ENCODE results near the gene RPTOR. TPM values are rescaled to one million over a fixed set of nuclear protein-coding genes. Genes with fewer than 3 reads are reported as not detected.
"Not testable (repeated sequence)": the region's sequence is repeated elsewhere in the genome, so short reads cannot be mapped to it uniquely, and the experiment has no call there.

Gene RPTOR, protein sequence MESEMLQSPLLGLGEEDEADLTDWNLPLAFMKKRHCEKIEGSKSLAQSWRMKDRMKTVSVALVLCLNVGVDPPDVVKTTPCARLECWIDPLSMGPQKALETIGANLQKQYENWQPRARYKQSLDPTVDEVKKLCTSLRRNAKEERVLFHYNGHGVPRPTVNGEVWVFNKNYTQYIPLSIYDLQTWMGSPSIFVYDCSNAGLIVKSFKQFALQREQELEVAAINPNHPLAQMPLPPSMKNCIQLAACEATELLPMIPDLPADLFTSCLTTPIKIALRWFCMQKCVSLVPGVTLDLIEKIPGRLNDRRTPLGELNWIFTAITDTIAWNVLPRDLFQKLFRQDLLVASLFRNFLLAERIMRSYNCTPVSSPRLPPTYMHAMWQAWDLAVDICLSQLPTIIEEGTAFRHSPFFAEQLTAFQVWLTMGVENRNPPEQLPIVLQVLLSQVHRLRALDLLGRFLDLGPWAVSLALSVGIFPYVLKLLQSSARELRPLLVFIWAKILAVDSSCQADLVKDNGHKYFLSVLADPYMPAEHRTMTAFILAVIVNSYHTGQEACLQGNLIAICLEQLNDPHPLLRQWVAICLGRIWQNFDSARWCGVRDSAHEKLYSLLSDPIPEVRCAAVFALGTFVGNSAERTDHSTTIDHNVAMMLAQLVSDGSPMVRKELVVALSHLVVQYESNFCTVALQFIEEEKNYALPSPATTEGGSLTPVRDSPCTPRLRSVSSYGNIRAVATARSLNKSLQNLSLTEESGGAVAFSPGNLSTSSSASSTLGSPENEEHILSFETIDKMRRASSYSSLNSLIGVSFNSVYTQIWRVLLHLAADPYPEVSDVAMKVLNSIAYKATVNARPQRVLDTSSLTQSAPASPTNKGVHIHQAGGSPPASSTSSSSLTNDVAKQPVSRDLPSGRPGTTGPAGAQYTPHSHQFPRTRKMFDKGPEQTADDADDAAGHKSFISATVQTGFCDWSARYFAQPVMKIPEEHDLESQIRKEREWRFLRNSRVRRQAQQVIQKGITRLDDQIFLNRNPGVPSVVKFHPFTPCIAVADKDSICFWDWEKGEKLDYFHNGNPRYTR (N-terminal part only)
- polyA plus RNA-seq (ENCODE audit: insufficient read length): 23.9 TPM

DNA sequence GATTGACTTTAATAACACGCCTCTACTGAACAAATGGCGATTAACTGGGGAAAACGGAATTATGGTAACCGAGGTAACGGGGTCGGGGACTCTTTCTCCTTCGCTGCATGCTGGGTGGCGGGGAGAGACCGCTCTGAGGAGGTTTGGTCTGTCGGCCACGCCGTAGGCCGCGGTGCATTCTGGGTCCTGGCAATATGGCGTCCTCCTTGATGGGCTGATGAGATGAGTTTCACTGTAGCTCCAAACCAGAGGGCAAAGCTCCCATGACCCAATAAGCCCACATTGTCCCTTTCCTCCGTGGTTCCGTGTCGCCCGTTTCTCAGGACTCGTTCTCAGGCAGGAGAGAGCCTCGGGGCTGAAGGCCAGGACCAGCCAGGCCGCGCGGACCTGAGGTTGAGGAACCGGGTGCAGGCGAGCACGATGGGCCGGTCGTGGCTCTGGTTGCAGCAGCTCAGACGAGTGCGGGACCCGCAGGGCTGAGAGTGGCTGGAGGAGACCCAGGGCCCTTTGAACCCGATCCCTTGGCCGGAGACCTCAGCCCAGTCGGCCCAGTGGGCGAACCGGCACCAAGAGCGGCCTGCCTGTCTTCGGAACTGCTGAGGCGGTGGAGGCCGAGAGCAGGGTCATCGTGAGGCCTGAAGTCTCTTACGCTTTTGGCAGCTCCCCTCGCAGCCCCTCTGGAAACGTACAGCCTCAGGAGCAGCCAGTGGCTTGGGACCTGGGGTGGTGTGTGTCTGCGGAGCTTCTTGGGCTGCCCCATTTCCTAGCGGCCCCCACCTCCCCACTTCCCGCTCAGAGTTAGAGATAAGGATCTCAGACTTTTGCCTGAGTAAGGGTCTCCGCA lies at the start of gene RPTOR:
RPTOR (plus strand) TSS at position 184 of the 844 bp plus-strand sequence. CDS start 792 bp downstream, outside the sequence.
- DNase-seq (ENCODE audit: low read depth): peak; percentile 83

DNA sequence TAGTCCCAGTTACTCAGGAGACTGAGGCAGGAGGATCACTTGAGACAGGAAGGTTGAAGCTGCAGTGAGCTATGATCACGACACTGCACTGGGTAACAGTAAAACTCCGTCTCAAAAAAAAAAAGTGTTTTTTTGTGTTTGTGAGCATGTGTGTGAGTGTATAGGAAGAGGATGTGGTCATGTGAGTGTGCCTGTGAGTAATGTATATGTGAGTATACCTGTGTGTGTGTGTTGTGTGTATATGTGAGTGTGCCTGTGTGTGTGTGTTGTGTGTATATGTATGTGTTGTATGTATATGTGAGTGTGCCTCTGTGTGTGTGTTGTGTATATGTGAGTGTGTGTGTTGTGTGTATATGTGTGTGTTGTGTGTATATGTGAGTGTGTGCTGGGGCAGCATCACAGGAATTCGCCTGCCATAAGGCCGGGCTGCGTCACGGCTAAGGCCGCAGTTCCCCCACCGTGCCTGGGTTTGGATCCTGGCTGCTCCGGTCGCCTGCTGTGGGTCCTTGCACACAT lies 46.9 kb upstream of the RPTOR start:
- DNase-seq (ENCODE audit: low read depth): no peak

DNA sequence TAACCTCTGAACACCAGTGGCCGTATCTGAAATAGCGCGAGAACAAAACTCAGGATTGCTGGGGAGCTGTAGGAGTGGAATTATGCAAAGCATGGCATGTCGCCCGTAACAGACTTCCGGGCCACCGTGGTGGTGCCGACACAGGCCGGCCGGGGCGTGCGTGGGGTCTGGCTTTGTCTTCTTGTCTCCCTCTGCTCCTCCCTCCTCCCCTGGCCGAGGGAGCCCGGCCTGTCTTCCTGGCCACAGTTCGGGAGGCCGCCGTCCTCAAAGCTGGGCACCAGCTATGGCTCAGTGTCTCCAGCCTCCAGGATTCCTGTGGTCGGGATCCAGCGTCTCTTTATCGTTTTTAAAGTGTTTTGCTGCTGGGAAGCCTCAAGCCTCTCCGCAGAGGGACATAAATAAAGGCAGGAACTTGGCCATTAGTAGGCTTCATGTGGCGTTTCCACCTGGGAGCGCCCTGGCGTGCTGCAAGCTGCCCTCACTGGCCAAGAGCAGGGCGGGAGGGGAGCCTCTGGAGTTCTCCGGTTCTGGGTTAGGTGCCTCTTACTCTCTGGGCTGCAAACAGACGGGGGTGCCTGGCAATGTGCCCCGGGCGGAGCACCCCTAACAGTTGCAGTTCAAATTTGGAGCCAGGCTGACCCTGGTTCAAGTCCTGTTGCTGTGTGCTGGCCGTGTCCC lies 46.3 kb upstream of the RPTOR start:
- DNase-seq (ENCODE audit: low read depth): no peak

DNA sequence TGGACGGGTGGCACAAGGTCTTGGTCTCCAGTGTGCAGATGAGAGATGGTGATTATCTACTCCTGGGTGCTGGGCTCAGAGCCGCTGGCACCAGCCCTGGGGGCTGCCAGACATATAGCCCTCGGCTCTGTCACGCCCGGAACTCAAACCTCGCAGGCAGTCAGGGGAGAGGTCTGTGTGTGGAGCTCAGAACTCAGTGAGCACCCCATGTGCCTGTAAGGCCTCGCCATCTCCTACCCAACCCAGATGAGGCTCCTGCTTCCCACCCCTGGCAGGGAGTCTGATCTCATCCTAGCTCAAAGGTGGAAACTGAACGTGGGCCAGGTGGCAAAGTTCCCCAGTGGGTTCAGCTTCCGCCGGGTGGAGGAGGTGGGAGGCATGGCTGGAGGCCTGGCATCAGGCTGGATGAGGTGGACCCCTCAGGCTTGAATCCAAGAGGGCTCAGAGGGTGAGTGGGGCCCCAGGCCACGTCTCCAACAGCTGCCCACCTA lies 45.7 kb upstream of the RPTOR start:
- DNase-seq (ENCODE audit: low read depth): no peak

DNA sequence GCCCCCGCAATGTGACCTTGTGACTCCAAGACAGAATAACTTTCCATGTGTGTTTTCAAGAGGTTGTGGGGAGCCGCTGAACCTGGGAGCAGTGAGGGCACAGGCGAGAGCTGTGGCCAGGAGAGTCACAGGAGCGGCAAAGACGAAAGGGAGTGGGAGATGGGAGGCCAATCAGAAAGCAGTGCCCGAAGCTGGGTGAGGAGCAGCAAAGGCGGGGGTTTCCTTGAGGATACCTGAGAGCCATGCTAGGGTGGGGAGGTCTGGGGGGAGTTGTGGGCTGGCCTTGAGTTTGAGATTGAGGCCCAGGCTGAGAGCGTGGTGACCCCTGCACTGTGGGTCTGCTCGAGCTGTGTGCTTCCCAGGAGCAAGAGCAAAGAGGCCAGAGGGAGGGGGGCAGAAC lies 45.1 kb upstream of the RPTOR start:
- no peak for DNase-seq (ENCODE audit: low read depth)

DNA sequence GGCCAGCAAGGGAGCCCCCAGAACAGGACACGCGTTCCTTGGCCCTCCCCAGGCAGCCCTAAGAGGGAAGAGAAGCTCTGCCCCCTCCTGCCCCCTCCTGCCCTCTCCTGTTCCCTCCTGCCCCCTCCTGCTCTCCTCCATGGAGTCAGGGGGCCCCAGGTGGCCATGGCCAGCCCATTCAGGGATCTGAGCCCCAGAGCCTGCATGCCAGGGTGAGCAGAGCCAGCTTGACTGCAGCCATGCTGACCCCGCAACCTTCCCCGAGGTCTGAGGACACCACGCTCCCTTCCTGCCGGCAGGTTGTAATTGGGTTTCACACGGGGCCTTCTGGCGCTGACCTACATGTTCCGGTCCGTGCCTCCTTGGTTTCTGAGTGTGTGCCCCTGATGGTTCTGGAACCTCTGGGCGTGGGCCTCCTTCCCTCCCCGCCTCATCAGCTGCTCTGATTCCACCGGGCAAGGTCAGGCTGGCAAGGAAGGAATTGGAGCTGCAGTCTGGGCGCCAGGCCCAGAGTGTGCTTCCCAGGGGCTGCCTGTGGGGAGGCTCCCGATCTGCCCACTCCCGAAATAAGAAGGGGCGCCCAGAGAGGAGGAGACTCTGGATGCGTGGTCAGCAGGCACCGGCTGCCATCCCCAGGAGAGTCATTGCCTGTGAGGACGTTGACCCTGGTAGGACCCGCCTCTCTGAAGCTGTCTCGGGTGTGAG lies 44.5 kb upstream of the RPTOR start:
- no peak for DNase-seq (ENCODE audit: low read depth)

DNA sequence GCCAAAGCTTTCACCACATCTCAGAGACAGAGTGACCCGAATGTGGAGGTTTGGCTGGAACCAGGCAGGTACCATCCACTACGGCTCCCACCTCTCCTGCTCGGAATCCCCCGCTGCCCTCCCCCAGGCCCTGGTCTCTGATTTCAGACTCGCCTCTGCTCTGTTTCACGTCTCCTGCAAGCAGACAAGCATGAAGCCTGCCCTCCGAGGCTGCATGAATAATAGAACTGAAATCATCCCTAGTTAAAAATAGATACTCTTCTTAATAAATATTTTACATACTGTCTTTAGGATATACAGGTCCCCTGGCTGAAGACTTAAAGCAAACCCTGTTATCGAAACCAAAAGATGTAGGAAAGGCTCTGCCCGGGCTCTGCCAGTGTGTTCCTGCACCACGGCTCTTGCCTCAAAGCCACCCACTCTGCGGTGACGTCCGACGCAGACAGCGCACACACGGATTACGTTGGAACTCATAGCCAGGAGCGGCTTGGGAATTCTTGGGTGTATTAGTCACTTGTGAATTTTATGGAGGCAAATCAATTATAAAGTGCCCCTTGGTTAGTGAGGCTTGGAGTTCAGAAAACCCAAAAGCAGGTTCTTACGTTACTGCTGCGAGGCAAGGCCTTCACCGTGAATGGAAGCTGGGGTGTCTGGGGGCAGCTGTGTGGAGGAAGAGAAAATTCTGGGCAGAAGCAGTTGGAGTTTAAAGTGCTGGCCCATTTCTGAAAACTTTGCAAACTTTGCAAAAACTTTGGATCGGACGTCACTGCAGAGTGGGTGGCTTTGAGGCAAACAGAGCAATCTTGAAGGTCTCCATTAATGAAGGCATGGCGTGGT lies 42.7 kb upstream of the RPTOR start:
- no peak for DNase-seq (ENCODE audit: low read depth)

DNA sequence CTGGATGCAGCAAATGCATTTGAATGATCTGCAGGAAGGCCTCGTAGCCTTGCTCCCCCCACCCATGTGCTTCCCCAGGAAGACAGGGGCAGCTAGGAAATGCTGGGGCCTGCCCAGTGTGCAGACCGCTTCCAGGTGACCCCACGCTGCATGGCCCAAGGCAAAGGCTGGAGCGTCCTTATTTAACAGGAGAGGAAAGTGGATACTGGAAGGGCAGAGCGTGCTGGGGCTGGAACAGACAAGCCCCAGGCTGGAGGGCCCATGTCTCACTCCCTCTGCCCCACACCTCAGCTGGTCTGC lies 42.1 kb upstream of the RPTOR start:
- no peak for DNase-seq (ENCODE audit: low read depth)

DNA sequence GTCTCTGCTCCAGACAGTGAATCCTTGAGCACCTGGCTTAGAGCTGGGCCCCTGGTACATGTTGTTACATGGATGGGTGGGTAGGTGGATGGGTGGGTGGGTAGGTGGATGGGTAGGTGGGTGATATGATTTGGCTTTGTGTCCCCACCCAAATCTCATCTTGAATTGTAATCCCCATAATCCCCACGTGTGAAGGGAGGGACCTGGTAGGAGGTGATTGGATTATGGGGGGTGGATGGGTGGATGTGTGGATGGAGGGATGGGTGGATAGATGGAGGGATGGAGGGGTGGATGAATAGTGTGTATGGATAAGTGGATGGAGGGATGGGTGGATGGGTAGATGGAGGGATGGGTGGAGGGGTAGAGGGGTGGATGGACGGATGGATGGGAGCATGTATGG lies 41.6 kb upstream of the RPTOR start:
- no peak for DNase-seq (ENCODE audit: low read depth)

DNA sequence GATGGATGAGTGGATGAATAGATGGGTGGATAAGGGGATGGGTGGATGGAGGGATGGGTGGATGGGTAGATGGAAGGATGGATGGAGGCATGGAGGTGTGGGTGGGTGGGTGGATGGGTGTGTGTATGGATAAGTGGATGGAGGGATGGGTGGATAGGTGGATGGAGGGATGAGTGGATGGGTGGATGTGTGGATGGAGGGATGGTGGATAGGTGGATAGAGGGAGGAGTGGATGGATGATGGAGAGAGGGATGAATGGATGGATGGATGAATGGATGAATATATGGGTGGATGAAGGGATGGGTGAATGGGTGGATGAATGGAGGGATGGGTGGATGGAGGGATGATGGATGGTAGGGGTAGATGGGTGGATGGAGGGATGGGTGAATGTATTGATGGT lies 40.7 kb upstream of the RPTOR start:
- DNase-seq (ENCODE audit: low read depth): no peak

DNA sequence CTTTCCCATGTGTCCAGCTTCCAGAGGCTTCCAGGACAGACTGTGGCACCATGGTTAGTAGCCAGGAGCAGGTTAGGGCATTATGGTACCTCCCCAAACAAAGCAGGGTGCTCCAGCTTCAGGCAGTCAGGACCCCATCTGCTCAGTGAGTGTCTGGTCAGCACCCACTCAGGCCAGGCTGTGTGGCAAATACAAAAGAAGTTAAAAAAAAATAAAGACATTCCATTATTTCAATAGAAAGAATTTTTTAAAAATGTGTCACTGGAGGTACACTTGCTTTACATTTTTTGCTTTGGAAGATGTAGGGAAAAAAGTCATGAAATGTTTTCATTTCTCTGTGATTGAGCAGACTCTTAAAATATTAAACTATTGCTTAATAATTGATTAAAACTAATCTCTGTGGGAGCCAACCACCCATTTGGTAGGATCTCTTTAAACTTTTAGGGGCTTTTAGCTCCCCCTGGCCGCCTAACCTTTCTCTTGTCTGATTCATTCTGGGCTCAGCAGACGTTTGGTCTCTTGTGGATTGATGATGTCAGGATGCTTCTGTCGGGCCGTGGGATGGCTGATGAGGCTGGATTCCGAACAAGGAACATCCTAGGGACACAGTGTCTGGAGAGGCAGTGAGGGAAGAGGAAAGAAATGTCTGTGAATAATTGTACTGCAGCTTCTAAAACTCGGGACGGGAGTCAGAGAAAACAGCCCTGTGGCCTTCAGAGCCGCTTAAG lies 39.8 kb upstream of the RPTOR start:
- peak; percentile 22 for DNase-seq (ENCODE audit: low read depth)

DNA sequence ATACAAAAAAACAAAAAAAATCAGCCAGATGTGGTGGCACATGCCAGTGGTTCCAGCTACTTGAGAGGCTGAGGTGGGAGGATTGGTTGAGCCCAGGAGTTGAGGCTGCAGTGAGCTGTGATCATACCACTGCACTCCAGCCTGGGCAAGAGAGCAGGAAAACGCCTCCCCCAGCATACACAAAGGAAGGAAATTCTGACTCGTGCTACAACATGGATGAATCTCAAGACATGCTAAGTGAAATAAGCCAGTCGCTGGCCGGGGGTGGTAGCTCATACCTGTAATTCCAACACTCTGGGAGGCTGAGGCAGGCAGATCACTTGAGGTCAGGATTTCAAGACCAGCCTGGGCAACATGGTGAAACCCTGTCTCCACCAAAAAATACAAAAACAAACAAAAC lies 37.5 kb upstream of the RPTOR start:
- not testable (repeated sequence) for DNase-seq (ENCODE audit: low read depth)

DNA sequence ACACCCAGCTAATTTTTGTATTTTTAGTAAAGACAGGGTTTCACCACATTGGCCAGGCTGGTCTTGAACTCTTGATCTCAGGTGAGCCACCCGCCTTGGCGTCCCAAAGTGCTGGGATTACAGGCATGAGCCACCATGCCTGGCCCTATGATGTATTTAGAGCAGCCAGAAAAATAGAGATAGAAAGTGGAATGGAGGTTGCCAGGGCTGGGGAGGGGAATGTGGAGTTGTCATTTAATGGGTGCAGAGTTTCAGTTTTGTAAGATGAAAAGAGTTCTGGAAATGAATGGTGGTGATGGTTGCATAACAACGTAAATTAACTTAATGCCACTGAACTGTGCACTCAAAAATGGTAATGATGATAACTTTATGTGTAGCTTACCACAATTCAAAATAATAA lies 36.7 kb upstream of the RPTOR start:
- DNase-seq (ENCODE audit: low read depth): no peak

DNA sequence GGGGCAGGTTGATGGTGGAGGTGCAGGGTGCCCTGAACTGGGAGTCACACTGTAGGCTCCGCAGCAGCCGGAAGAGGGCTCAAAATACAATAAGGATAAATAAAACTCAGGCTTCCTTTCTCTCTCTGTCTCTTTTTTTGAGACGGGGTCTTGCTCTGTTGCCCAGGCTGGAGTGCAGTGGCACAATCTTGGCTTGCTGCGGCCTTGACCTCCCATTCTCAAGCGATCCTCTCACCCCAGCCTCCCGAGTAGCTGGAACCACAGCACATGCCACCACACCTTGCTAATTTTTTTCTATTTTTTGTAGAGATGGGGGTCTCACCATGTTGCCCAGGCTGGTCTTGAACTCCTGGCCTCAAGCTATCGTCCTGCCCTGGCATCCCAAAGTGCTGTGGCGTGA lies 35.3 kb upstream of the RPTOR start:
- DNase-seq (ENCODE audit: low read depth): no peak

DNA sequence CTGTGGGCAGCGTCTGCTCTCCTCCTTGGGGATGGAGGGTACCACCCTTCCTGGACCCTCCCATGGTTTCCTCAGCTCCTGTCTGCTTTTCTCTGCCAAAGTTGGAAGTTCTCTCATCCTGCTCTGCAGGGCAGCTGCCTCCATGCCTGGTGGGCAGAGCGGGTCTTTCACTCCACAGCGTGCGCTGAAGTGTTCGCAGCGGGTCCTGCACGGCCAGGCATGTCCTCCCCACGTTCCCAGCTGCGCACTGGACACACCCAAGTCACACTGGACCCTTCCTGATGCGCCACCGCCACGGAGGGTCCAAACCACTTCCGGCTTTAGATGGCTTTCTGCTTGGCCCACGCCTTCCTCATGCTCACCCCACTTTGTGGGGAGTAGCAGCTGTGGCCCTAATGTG lies 34.5 kb upstream of the RPTOR start:
- DNase-seq (ENCODE audit: low read depth): no peak

DNA sequence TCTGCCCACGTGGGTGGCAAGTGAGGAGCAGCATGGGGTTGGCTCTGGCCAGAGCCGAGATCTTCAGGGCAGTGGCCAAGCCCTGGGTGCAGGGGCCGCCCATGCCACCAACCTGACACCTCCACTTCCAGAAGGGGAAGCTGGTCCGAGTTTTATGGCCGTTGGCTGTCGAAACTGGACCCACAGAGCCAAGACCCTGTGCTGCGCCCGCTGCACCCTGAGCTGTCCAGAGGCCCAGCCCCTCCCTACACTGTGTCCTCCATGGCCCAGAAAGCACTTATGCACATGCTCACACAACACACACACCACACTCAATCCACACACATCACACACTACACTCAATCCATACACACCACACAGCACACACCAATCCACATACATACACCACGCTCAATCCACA lies 33.9 kb upstream of the RPTOR start:
- DNase-seq (ENCODE audit: low read depth): no peak

DNA sequence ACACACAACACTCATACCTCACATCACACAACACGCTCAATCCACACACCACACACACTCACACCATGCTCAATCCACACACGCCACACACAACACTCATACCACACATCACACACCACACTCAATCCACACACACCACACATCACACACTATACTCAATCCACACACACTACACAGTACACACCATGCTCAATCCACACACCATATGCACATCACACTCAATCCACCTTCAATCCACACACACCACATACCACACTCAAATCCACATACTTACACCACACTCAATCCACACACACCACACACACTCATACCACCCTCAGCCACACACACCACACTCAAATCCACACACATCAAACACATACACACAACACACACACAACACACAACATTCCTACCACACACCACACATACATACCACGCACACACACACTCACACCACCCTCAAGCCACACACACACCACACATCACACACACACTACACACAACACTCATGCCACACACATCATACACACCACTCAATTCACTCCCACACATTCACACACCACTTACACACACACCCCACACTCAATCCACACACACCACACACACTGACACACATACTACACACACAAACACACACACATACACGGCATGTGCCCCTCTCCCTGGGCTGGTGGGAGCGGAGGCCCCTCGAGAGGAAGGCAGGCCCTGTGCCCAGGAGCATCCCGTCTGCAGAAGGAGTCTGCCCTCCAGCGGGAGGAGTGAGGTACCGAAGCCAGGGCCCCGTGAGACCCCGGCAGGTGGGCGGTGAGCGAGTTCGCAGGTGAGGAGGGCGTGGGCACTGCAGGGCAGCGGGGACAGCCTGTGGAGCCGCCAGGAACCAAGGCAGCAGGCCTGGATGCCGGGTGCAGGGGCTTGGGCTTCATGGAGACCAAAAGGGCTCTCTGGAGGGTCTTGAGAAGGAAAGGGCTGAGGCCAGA lies 33.1 kb upstream of the RPTOR start:
- DNase-seq (ENCODE audit: low read depth): no peak
